Bronchial epithelial cell (primary cell): ENCODE measurements around the gene CCL14. TPM values are rescaled to one million over a fixed set of nuclear protein-coding genes. Genes with fewer than 3 reads are reported as not detected.

Source experiments
- DNase-seq: peaks from one replicate; pipeline ENCODE4 v3.0.0-alpha.2; 2010; ENCODE audit warnings: low read depth
- FAIRE-seq: peaks from 2 replicates; lab custom pipeline; 2011; peaks lifted over from hg19 to GRCh38; lab: Jason Lieb, UNC
- H3K27me3 ChIP-seq: 2 replicates; pipeline ENCODE4 v1.5.1; 2011; ENCODE audit warnings: low read length; ENCODE audit not compliant: control insufficient read depth, insufficient read depth
- H3K36me3 ChIP-seq: 2 replicates; pipeline ENCODE4 v1.5.1; 2011; ENCODE audit warnings: low read length; ENCODE audit not compliant: control insufficient read depth, insufficient read depth
- H3K4me3 ChIP-seq: 2 replicates; pipeline ENCODE4 v1.5.1; 2011; ENCODE audit warnings: mild to moderate bottlenecking, low read depth, low read length, control low read depth
- CTCF ChIP-seq: IDR thresholded peaks from 2 replicates; pipeline ENCODE4 v1.5.1; 2011; ENCODE audit warnings: mild to moderate bottlenecking, moderate library complexity, low read length, control low read depth, inconsistent platforms; ENCODE audit not compliant: insufficient read depth, severe bottlenecking
- total RNA-seq: library from RNA; depleted of rRNA; stranded (reverse); fragments of >200 nt; gene quantifications from 2 replicates; pipeline ENCODE4 v1.2.1, GENCODE V29; 2014

Gene CCL14
- total RNA-seq, 1 donor from 2014 or later = not detected

GRCh38 chr17:35936063-35936462 is 50.5 kb downstream of the CCL14 start:
- no peaks in the 10 kb centered on the region for H3K36me3 ChIP-seq
- DNase-seq = no peak
- TF ChIP-seq CTCF = no peak
- no peak overlapping the region for H3K4me3 ChIP-seq
- H3K27me3 ChIP-seq = no peaks in the 10 kb centered on the region
- FAIRE-seq = no peak

GRCh38 chr17:35934760-35935159 is 51.8 kb downstream of the CCL14 start:
- Histone ChIP-seq H3K4me3 (no peak overlapping the region), H3K36me3 (no peaks in the 10 kb centered on the region), H3K27me3 (no peaks in the 10 kb centered on the region)
- FAIRE-seq (no peak), DNase-seq (no peak)
- no peak for TF ChIP-seq CTCF

Other genes with a start within 250 kb of the CCL14 start
- gene GAS2L2, start 233.5 kb downstream of the CCL14 start, total RNA-seq = under 0.01 TPM in 1 of 2 replicates, not detected in the other
- not detected in 2 replicates for gene C17orf50, start 225.8 kb downstream of the CCL14 start, total RNA-seq
- 18.7 and 42.6 TPM in 2 replicates for gene MMP28, start 191.1 kb downstream of the CCL14 start, total RNA-seq
- gene TAF15, start 177.2 kb downstream of the CCL14 start, total RNA-seq = 69.5 and 84.1 TPM in 2 replicates
- not detected in 2 replicates for gene HEATR9, start 117.8 kb downstream of the CCL14 start, total RNA-seq
- 0.26 TPM in 1 of 2 replicates, not detected in the other for gene CCL5, start 106.4 kb downstream of the CCL14 start, total RNA-seq
- gene RDM1, start 56.0 kb downstream of the CCL14 start, total RNA-seq = 0.13 TPM in 1 of 2 replicates, not detected in the other
- not detected in 2 replicates for gene LYZL6, start 43.0 kb downstream of the CCL14 start, total RNA-seq
- gene CCL16, start 5.2 kb downstream of the CCL14 start, total RNA-seq = not detected in 2 replicates
- gene CCL15, start 14.8 kb upstream of the CCL14 start, total RNA-seq = not detected in 2 replicates
- gene CCL23, start 31.2 kb upstream of the CCL14 start, total RNA-seq = not detected in 2 replicates
- under 0.01 TPM in 1 of 2 replicates, not detected in the other for gene CCL18, start 77.5 kb upstream of the CCL14 start, total RNA-seq
- gene CCL3, start 103.4 kb upstream of the CCL14 start, total RNA-seq = not detected in 2 replicates
- not detected in 2 replicates for gene CCL4, start 117.1 kb upstream of the CCL14 start, total RNA-seq
- 0.79 and 3.1 TPM in 2 replicates for gene TBC1D3B, start 189.9 kb upstream of the CCL14 start, total RNA-seq
- not detected in 2 replicates for gene CCL3L1, start 210.0 kb upstream of the CCL14 start, total RNA-seq
- not detected in 2 replicates for gene CCL4L2, start 224.3 kb upstream of the CCL14 start, total RNA-seq